Measurements from ENCODE around the gene MAPKAPK2.

Gene MAPKAPK2

GRCh38 chr1:206736878-206737728, 52.4 kb downstream of the MAPKAPK2 start:
- H3K4me1 ChIP-seq (ENCODE audit: low read length) = peaks cover 46% of the 10 kb centered on the region
- TF ChIP-seq EZH2phosphoT487 (IDR thresholded peaks at IDR 0.05; ENCODE audit: low read length) (no peak), CTCF (IDR thresholded peaks at IDR 0.05; ENCODE audit: low read length) (no peak), EZH2 (optimal IDR thresholded peaks at IDR 0.05; ENCODE audit: low read depth, low read length) (no peak)
- no peak for DNase-seq
- no peaks in the 10 kb centered on the region for H3K9me3 ChIP-seq (replicated peaks; ENCODE audit: insufficient read depth, low read length)
- H3K36me3 ChIP-seq (replicated peaks; ENCODE audit: insufficient read depth, low read length) = no peaks in the 10 kb centered on the region
- no peaks in the 10 kb centered on the region for H4K20me1 ChIP-seq (ENCODE audit: insufficient read depth, low read length)
- H3K4me3 ChIP-seq (ENCODE audit: low read length) = no peak overlapping the region
- H3F3A ChIP-seq (ENCODE audit: insufficient read depth, low read length) = peaks cover 28% of the 10 kb centered on the region
- no peaks in the 10 kb centered on the region for H3K27me3 ChIP-seq (replicated peaks; ENCODE audit: insufficient read depth, low read length)
- H3K4me2 ChIP-seq (ENCODE audit: low read depth, low read length) = no peak overlapping the region
- H3K9me2 ChIP-seq (replicated peaks; ENCODE audit: insufficient read depth, low read length) = no peaks in the 10 kb centered on the region
- H2AFZ ChIP-seq (ENCODE audit: low read length) = no peak overlapping the region
- no peak overlapping the region for H3K9ac ChIP-seq (ENCODE audit: low read length)
- H3K79me2 ChIP-seq (ENCODE audit: low read length) = no peaks in the 10 kb centered on the region
- peak overlapping the region; percentile 2; the same call in 1 of the 2 replicates for H3K27ac ChIP-seq (ENCODE audit: low read length)

- TF ChIP-seq CTCF (IDR thresholded peaks at IDR 0.05; ENCODE audit: low read length) (no peak), EZH2 (optimal IDR thresholded peaks at IDR 0.05; ENCODE audit: low read depth, low read length) (no peak), EZH2phosphoT487 (IDR thresholded peaks at IDR 0.05; ENCODE audit: low read length) (no peak)
- H3K27ac ChIP-seq (ENCODE audit: low read length) = peak overlapping the region; percentile 2; the same call in 1 of the 2 replicates
- no peak overlapping the region for H3K4me3 ChIP-seq (ENCODE audit: low read length)
- H4K20me1 ChIP-seq (ENCODE audit: insufficient read depth, low read length) = no peaks in the 10 kb centered on the region
- peaks cover 46% of the 10 kb centered on the region for H3K4me1 ChIP-seq (ENCODE audit: low read length)
- peak; percentile 26 for DNase-seq
- H2AFZ ChIP-seq (ENCODE audit: low read length) = no peak overlapping the region
- no peaks in the 10 kb centered on the region for H3K36me3 ChIP-seq (replicated peaks; ENCODE audit: insufficient read depth, low read length)
- no peaks in the 10 kb centered on the region for H3K27me3 ChIP-seq (replicated peaks; ENCODE audit: insufficient read depth, low read length)
- H3F3A ChIP-seq (ENCODE audit: insufficient read depth, low read length) = peaks cover 28% of the 10 kb centered on the region
- no peaks in the 10 kb centered on the region for H3K9me3 ChIP-seq (replicated peaks; ENCODE audit: insufficient read depth, low read length)
- no peak overlapping the region for H3K9ac ChIP-seq (ENCODE audit: low read length)
- no peaks in the 10 kb centered on the region for H3K9me2 ChIP-seq (replicated peaks; ENCODE audit: insufficient read depth, low read length)
- no peaks in the 10 kb centered on the region for H3K79me2 ChIP-seq (ENCODE audit: low read length)
- no peak overlapping the region for H3K4me2 ChIP-seq (ENCODE audit: low read depth, low read length)
Measured at GRCh38 chr1:206737729-206738201, 53.1 kb downstream of the MAPKAPK2 start.

GRCh38 chr1:206738370-206739366, 54.0 kb downstream of the MAPKAPK2 start:
- Histone ChIP-seq H3K27ac (ENCODE audit: low read length) (peak overlapping the region; percentile 86), H3F3A (ENCODE audit: insufficient read depth, low read length) (peaks cover 28% of the 10 kb centered on the region), H3K9me3 (replicated peaks; ENCODE audit: insufficient read depth, low read length) (no peaks in the 10 kb centered on the region), H2AFZ (ENCODE audit: low read length) (no peak overlapping the region), H3K4me1 (ENCODE audit: low read length) (peaks cover 46% of the 10 kb centered on the region), H3K9ac (ENCODE audit: low read length) (peak overlapping the region; percentile 7; the same call in 1 of the 2 replicates), H3K4me2 (ENCODE audit: low read depth, low read length) (peak overlapping the region; percentile 79), H3K4me3 (ENCODE audit: low read length) (no peak overlapping the region; the same call in 1 of the 2 replicates), H3K9me2 (replicated peaks; ENCODE audit: insufficient read depth, low read length) (no peaks in the 10 kb centered on the region), H3K79me2 (ENCODE audit: low read length) (no peaks in the 10 kb centered on the region), H3K27me3 (replicated peaks; ENCODE audit: insufficient read depth, low read length) (no peaks in the 10 kb centered on the region), H3K36me3 (replicated peaks; ENCODE audit: insufficient read depth, low read length) (no peaks in the 10 kb centered on the region), H4K20me1 (ENCODE audit: insufficient read depth, low read length) (no peaks in the 10 kb centered on the region)
- peak; percentile 77 for DNase-seq
- TF ChIP-seq CTCF (IDR thresholded peaks at IDR 0.05; ENCODE audit: low read length) = peak; percentile 64
- no peak for TF ChIP-seq EZH2phosphoT487 (IDR thresholded peaks at IDR 0.05; ENCODE audit: low read length)

Data from MM.1S (cell line).